Skeletal muscle cell (primary cell): ENCODE measurements around the gene INF2.

ENCODE experiments used
- DNase-seq: peaks from one replicate; pipeline ENCODE4 v3.0.0-alpha.2; 2010; ENCODE audit warnings: low read depth
- H3K4me3 ChIP-seq: 2 replicates; pipeline ENCODE4 v1.5.1; 2011; ENCODE audit warnings: low read depth, mild to moderate bottlenecking, control low read depth, low read length, moderate library complexity

INF2 gene

GRCh38 chr14:104756477-104757237 is 67.2 kb downstream of the INF2 start:
- H3K4me3 ChIP-seq, result no peak overlapping the region
- DNase-seq, result no peak

GRCh38 chr14:104757238-104757585 is 67.8 kb downstream of the INF2 start:
- H3K4me3 ChIP-seq, result no peak overlapping the region
- DNase-seq, result no peak

- no peak for DNase-seq
- no peak overlapping the region for H3K4me3 ChIP-seq
Observed at GRCh38 chr14:104757681-104758392, 68.4 kb downstream of the INF2 start.

- H3K4me3 ChIP-seq, result no peak overlapping the region
- DNase-seq, result no peak
Observed at GRCh38 chr14:104758981-104759969, 69.9 kb downstream of the INF2 start.

- no peak overlapping the region for H3K4me3 ChIP-seq
- DNase-seq, result no peak
Observed at GRCh38 chr14:104765517-104765916, 76.1 kb downstream of the INF2 start.

GRCh38 chr14:104766256-104766862 is 76.9 kb downstream of the INF2 start:
- no peak overlapping the region for H3K4me3 ChIP-seq
- DNase-seq, result no peak

- DNase-seq, result no peak
- no peak overlapping the region for H3K4me3 ChIP-seq
Observed at GRCh38 chr14:104766863-104767633, 77.6 kb downstream of the INF2 start.

GRCh38 chr14:104767634-104767918 is 78.2 kb downstream of the INF2 start:
- no peak overlapping the region for H3K4me3 ChIP-seq
- no peak for DNase-seq

GRCh38 chr14:104768437-104769323 is 79.3 kb downstream of the INF2 start:
- DNase-seq, result peak; percentile 25
- H3K4me3 ChIP-seq, result no peak overlapping the region

- DNase-seq, result no peak
- H3K4me3 ChIP-seq, result no peak overlapping the region
Observed at GRCh38 chr14:104769324-104770071, 80.1 kb downstream of the INF2 start.

- no peak for DNase-seq
- no peak overlapping the region for H3K4me3 ChIP-seq
Observed at GRCh38 chr14:104770072-104770579, 80.7 kb downstream of the INF2 start.

- H3K4me3 ChIP-seq, result no peak overlapping the region
- DNase-seq, result no peak
Observed at GRCh38 chr14:104770851-104771272, 81.4 kb downstream of the INF2 start.

GRCh38 chr14:104771374-104771773 is 82.0 kb downstream of the INF2 start:
- no peak overlapping the region for H3K4me3 ChIP-seq
- DNase-seq, result no peak
